GM12878 (cell line): Measurements from ENCODE around the gene CHRNA9. TPM values are rescaled to one million over a fixed set of nuclear protein-coding genes. Genes with fewer than 3 reads are reported as not detected.

Source experiments
- ATAC-seq: fragments of 200-7000 bp; cut with Tn5 transposase; 3 replicates; pipeline ENCODE4 v1.9.1; 2020; ENCODE audit warnings: mild to moderate bottlenecking, moderate library complexity
- BruUV-seq: library from RNA; stranded (reverse); fragments of 400-500 nt; replicated peaks from 2 replicates; lab custom pipeline; 2021; lab: Mats Ljungman, UMichigan
- CTCF ChIA-PET: fragments of 300-600 bp; sonication (Branson Sonifier 250); formaldehyde crosslinking; extraction: SDS; loops from one replicate; lab custom pipeline; 2021; ENCODE audit warnings: inconsistent platforms; lab: Yijun Ruan, JAX
- POLR2A ChIA-PET: fragments of 350-600 bp; formaldehyde crosslinking; extraction: SDS; loops from one replicate; lab custom pipeline; 2021; ENCODE audit warnings: inconsistent platforms; lab: Charles Lee
- RAD21 ChIA-PET: fragments of 300-600 bp; sonication (Branson Sonifier 250); formaldehyde crosslinking; loops from one replicate; lab custom pipeline; 2023; ENCODE audit warnings: antibody characterized with exemption; ENCODE audit not compliant: unreplicated experiment; lab: Charles Lee
- SMC1A ChIA-PET: fragments of 300-600 bp; sonication (Branson Sonifier 250); formaldehyde crosslinking; loops from one replicate; lab custom pipeline; 2023; ENCODE audit not compliant: unreplicated experiment, uncharacterized antibody; lab: Charles Lee
- DNase-seq: peaks from one replicate; pipeline ENCODE4 v3.0.0-alpha.2; 2011; ENCODE audit warnings: low read depth, low spot score
- FAIRE-seq: peaks from 3 replicates; lab custom pipeline; 2011; peaks lifted over from hg19 to GRCh38; lab: Jason Lieb, UNC
- H2AFZ ChIP-seq: 2 replicates; pipeline ENCODE4 v1.6.0; 2011; ENCODE audit warnings: low read depth, low read length, control low read depth; ENCODE audit not compliant: control insufficient read depth
- H3K27ac ChIP-seq: 2 replicates; pipeline ENCODE4 v1.5.1; 2011; ENCODE audit warnings: control low read depth; ENCODE audit not compliant: control insufficient read depth, insufficient read depth
- H3K27me3 ChIP-seq, 2 experiments: replicated peaks in 1 of 2; 2 replicates each; pipeline versions ENCODE4 v1.6.0 to v1.6.1; 2011; ENCODE audit warnings: low read length in 1 of 2; ENCODE audit not compliant: control insufficient read depth in 2 of 2, insufficient read depth in 2 of 2
- H3K36me3 ChIP-seq, 2 experiments: 2 replicates each; pipeline ENCODE4 v1.5.1; 2011; ENCODE audit warnings: low read length in 1 of 2; ENCODE audit not compliant: control insufficient read depth in 2 of 2, insufficient read depth in 2 of 2
- H3K4me1 ChIP-seq: 2 replicates; pipeline ENCODE4 v1.6.1; 2011; ENCODE audit warnings: mild to moderate bottlenecking, low read length, moderate library complexity, mixed read lengths; ENCODE audit not compliant: control insufficient read depth, insufficient read depth
- H3K4me2 ChIP-seq: 2 replicates; pipeline ENCODE4 v1.6.0; 2011; ENCODE audit warnings: control low read depth; ENCODE audit not compliant: control insufficient read depth, insufficient read depth
- H3K4me3 ChIP-seq: fragments of 200-600 bp; sonication (generic); 2 replicates; pipeline ENCODE4 v1.5.1; 2016
- H3K79me2 ChIP-seq: 2 replicates; pipeline ENCODE4 v1.6.0; 2011; ENCODE audit warnings: low read length; ENCODE audit not compliant: control insufficient read depth, insufficient read depth
- H3K9ac ChIP-seq: 2 replicates; pipeline ENCODE4 v1.8.0; 2011; ENCODE audit warnings: low read length, control low read depth, mixed read lengths; ENCODE audit not compliant: control insufficient read depth, insufficient read depth
- H3K9me3 ChIP-seq: replicated peaks from 3 replicates; pipeline ENCODE4 v1.5.1; 2011; ENCODE audit warnings: mild to moderate bottlenecking, low read length; ENCODE audit not compliant: control insufficient read depth, insufficient read depth
- H4K20me1 ChIP-seq: 2 replicates; pipeline ENCODE4 v1.6.0; 2011; ENCODE audit not compliant: control insufficient read depth, insufficient read depth
- CHD1 ChIP-seq: IDR thresholded peaks from 2 replicates; pipeline ENCODE4 v1.6.1; 2012; ENCODE audit warnings: low read depth, low read length, improper control_type of control experiment
- JUNB ChIP-seq: IDR thresholded peaks from 2 replicates; pipeline ENCODE4 v1.6.1; 2016; ENCODE audit warnings: antibody characterized with exemption, mild to moderate bottlenecking
- MXI1 ChIP-seq: fragments of 150-350 bp; IDR thresholded peaks from 2 replicates; pipeline ENCODE4 v1.6.1; 2011; ENCODE audit warnings: low read depth, mild to moderate bottlenecking, inconsistent platforms, low read length, improper control_type of control experiment
- MYC ChIP-seq: IDR thresholded peaks from 2 replicates; pipeline ENCODE4 v1.6.1; 2011; ENCODE audit warnings: mild to moderate bottlenecking, low read length, moderate library complexity, inconsistent platforms; ENCODE audit not compliant: insufficient read depth, insufficient replicate concordance, insufficient read length, severe bottlenecking
- PML ChIP-seq: IDR thresholded peaks from 2 replicates; pipeline ENCODE4 v1.6.1; 2012; ENCODE audit warnings: low read length, inconsistent platforms
- RELA ChIP-seq: fragments of 450-650 bp; IDR thresholded peaks from 2 replicates; pipeline ENCODE4 v1.8.0; 2014; ENCODE audit warnings: borderline replicate concordance; ENCODE audit not compliant: partially characterized antibody
- SREBF1 ChIP-seq: IDR thresholded peaks from 2 replicates; pipeline ENCODE4 v1.6.1; 2012; ENCODE audit warnings: mild to moderate bottlenecking, low read length
- WGBS: methylation state at CpG from one replicate; pipeline ENCODE4 v1.1.6; 2016; ENCODE audit warnings: low lambda C conversion rate; ENCODE audit not compliant: insufficient replicate concordance, insufficient coverage; ENCODE audit errors: missing lambda C conversion rate; 5-methylcytosine and 5-hydroxymethylcytosine counted together
- in situ Hi-C: fragments of 300-500 bp; cut with MboI; formaldehyde crosslinking; loops from 9 replicates; pipeline ENCODE4 v1.14.3; 2018; ENCODE audit warnings: mixed read lengths
- intact Hi-C: fragments of 100-400 bp; cut with micrococcal nuclease; formaldehyde crosslinking; loops from one replicate; pipeline ENCODE4 v1.14.2; 2022; ENCODE audit not compliant: unreplicated experiment
- polyA plus RNA-seq, 11 experiments: library from polyadenylated mRNA; depleted of rRNA in 4 of 11; unstranded in 6 of 11; stranded (reverse) in 5 of 11; fragments of >200 nt; fragmentation: Nextera tagmentation in 4 of 11; fragmentation: Illumina TruSeq in 1 of 11; extraction: Ambion mirVana in 4 of 11; extraction: Trizol in 1 of 11; gene quantifications; 1 replicate in 1 of 11; 2 replicates in 10 of 11; pipeline versions ENCODE4 v1.2.1 to v1.2.3, GENCODE V29; 2011 to 2016; ENCODE audit warnings: inconsistent platforms in 2 of 11, missing spikeins in 2 of 11, low read depth in 1 of 11
- total RNA-seq, 4 experiments: library from RNA; depleted of rRNA in 3 of 4; stranded (reverse); fragments of >200 nt in 3 of 4; fragmentation: Illumina TruSeq in 1 of 4; extraction: Trizol in 1 of 4; gene quantifications; 2 replicates each; pipeline versions ENCODE4 v1.2.1 to v1.2.3, GENCODE V29; 2013 to 2021
- TF ChIP-seq, protein P1 (sequence below), 3 experiments: IDR thresholded peaks in 2 of 3; conservative IDR thresholded peaks in 1 of 3; 2 replicates each; pipeline ENCODE4 v1.5.1; 2011; ENCODE audit warnings: low read depth in 3 of 3, low read length in 3 of 3, mild to moderate bottlenecking in 3 of 3, control low read depth in 2 of 3, moderate library complexity in 2 of 3, inconsistent platforms in 1 of 3, mixed read lengths in 1 of 3; ENCODE audit not compliant: control insufficient read depth in 2 of 3, insufficient read depth in 1 of 3; ENCODE audit errors: extremely low read depth in 1 of 3
- TF ChIP-seq, protein P2 (sequence below): IDR thresholded peaks from 2 replicates; pipeline ENCODE4 v1.6.1; 2011; ENCODE audit warnings: low read depth, mild to moderate bottlenecking, low read length, moderate library complexity, borderline replicate concordance; ENCODE audit errors: extremely low read depth

CHRNA9 gene
- total and polyA plus RNA-seq, 10 of the 15 experiments (the other 5 are each of a cell fraction or from before 2014, with no cell fraction given): 0.05 to 0.09 (median 0.08) TPM; not detected in 7

DNA sequence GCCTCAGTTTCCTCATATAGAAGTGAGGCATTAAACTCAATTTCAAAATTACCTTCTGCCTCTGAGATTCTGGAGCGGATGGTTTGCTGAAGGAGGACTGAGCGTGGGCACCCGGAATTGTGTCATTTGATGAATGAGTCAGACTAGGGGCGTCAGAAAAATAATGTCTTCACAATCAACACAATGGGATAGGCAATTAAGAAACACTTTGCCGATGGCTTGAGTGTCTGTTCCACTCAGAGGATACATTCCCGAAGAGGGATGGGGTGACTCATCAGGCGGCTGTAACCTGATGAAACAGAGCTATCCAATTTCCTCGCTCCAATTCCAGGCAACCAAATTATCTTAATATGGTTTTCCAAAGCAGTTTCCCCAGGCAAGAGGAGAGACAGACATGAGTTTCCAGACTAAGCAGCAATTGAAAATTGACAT, 1.2 kb upstream of the CHRNA9 start:
- no peak for FAIRE-seq
- no TSS peak for BruUV-seq
- Histone ChIP-seq H3K9me3 (no peaks in the 10 kb centered on the region), H3K79me2 (no peaks in the 10 kb centered on the region), H3K27ac (no peak overlapping the region), H3K36me3 (no peaks in the 10 kb centered on the region), H3K9ac (no peak overlapping the region), H4K20me1 (no peaks in the 10 kb centered on the region), H3K27me3 (peaks cover 0 to 3% of the 10 kb centered on the region in 2 experiments; a peak in 1 of 4 replicates), H2AFZ (no peak overlapping the region), H3K4me3 (no peak overlapping the region), H3K4me2 (no peak overlapping the region), H3K4me1 (no peaks in the 10 kb centered on the region)
- SMC1A ChIA-PET: interaction anchor here (0.5 to 2.4 kb wide), 5 partner anchors 8 to 386 kb away, joined by 3 to 7 read pairs (median 4); no protein-coding TSS in a partner anchor
- intact Hi-C loops (no loop called here), in situ Hi-C loops (no loop called here)
- no peak for ATAC-seq
- 74% methylated on average over 8 of the region's 8 CpGs for WGBS
- no peak for TF ChIP-seq CHD1
- TF ChIP-seq PML: no peak
- TF ChIP-seq SREBF1: no peak
- TF ChIP-seq JUNB: no peak
- TF ChIP-seq MYC: no peak
- TF ChIP-seq, protein P1, sequence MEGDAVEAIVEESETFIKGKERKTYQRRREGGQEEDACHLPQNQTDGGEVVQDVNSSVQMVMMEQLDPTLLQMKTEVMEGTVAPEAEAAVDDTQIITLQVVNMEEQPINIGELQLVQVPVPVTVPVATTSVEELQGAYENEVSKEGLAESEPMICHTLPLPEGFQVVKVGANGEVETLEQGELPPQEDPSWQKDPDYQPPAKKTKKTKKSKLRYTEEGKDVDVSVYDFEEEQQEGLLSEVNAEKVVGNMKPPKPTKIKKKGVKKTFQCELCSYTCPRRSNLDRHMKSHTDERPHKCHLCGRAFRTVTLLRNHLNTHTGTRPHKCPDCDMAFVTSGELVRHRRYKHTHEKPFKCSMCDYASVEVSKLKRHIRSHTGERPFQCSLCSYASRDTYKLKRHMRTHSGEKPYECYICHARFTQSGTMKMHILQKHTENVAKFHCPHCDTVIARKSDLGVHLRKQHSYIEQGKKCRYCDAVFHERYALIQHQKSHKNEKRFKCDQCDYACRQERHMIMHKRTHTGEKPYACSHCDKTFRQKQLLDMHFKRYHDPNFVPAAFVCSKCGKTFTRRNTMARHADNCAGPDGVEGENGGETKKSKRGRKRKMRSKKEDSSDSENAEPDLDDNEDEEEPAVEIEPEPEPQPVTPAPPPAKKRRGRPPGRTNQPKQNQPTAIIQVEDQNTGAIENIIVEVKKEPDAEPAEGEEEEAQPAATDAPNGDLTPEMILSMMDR (IDR thresholded peaks at IDR 0.05 in 2 of 3, conservative IDR thresholded peaks at IDR 0.05 in 1 of 3; ENCODE audit: control insufficient read depth in 2 of 3, extremely low read depth in 1 of 3, insufficient read depth in 1 of 3, low read depth in 3 of 3, low read length in 3 of 3): no peak
- no peak for TF ChIP-seq RELA
- TF ChIP-seq, protein P2, sequence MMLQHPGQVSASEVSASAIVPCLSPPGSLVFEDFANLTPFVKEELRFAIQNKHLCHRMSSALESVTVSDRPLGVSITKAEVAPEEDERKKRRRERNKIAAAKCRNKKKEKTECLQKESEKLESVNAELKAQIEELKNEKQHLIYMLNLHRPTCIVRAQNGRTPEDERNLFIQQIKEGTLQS: no peak
- TF ChIP-seq MXI1: no peak
- CTCF ChIA-PET: interaction anchor here (3.3 kb wide), 1 partner anchor 8 kb away, joined by 18 read pairs; no protein-coding TSS in a partner anchor
- POLR2A ChIA-PET: no interaction called here
- DNase-seq: no peak
- RAD21 ChIA-PET: no interaction called here
